Progenitor cell of endocrine pancreas (in vitro differentiated cells): ENCODE measurements around the gene GPR107. TPM values are rescaled to one million over a fixed set of nuclear protein-coding genes. Genes with fewer than 3 reads are reported as not detected.

Source experiments
- DNase-seq: peaks from one replicate; pipeline ENCODE4 v3.0.0; 2021; ENCODE audit warnings: low spot score; ENCODE audit not compliant: unreplicated experiment
- H3K27ac Mint-ChIP-seq: 2 replicates; pipeline ENCODE4 v1.8.0; 2021; ENCODE audit warnings: mild to moderate bottlenecking, moderate library complexity, mixed read lengths
- H3K27me3 Mint-ChIP-seq: 2 replicates; pipeline ENCODE4 v1.8.0; 2021; ENCODE audit warnings: mixed read lengths
- H3K36me3 Mint-ChIP-seq: 2 replicates; pipeline ENCODE4 v1.8.0; 2022; ENCODE audit warnings: mixed read lengths; ENCODE audit not compliant: insufficient read depth
- H3K4me1 Mint-ChIP-seq: 2 replicates; pipeline ENCODE4 v1.8.0; 2021; ENCODE audit warnings: low read depth, mixed read lengths
- H3K4me3 Mint-ChIP-seq: 2 replicates; pipeline ENCODE4 v1.8.0; 2021; ENCODE audit warnings: low read depth, mild to moderate bottlenecking, moderate library complexity, mixed read lengths
- H3K9me3 Mint-ChIP-seq: 2 replicates; pipeline ENCODE4 v1.8.0; 2021; ENCODE audit warnings: low read depth, mixed read lengths
- total RNA-seq: library from RNA; stranded (reverse); gene quantifications from 2 replicates; pipeline ENCODE4 v1.2.1, GENCODE V29; 2021
- TF ChIP-seq, protein P1 (sequence below): fragments of 200-600 bp; sonication (generic); IDR thresholded peaks from one replicate; pipeline ENCODE4 v1.5.0; 2021; ENCODE audit warnings: antibody characterized with exemption, mild to moderate bottlenecking; ENCODE audit not compliant: unreplicated experiment

The GPR107 gene
- total RNA-seq, 1 donor from 2014 or later = 48.7 TPM

DNA sequence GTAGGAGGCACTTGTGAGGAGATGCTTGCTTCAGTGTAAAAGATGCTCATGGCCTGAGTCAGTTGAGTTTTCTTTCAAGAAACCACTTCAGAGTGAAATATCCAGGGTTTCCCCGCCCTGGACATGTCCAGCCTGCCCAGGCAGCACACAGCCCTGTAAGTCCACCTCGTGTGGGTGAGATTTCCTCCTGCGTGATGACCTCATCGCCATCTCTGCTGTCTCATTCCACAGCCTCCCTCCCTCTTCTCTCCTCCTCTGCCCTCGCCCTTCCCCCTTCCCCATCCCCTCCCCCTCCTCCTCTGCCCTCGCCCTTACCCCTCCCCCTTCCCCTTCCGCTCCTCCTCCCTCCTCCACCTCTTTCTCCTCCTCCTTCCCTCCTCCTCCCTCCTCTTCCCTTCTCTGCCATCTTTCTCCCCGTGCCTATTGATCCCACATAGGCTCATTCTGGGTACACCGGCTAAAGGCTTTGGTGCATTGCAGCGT is 84.5 kb downstream of the GPR107 start:
- TF ChIP-seq, protein P1, sequence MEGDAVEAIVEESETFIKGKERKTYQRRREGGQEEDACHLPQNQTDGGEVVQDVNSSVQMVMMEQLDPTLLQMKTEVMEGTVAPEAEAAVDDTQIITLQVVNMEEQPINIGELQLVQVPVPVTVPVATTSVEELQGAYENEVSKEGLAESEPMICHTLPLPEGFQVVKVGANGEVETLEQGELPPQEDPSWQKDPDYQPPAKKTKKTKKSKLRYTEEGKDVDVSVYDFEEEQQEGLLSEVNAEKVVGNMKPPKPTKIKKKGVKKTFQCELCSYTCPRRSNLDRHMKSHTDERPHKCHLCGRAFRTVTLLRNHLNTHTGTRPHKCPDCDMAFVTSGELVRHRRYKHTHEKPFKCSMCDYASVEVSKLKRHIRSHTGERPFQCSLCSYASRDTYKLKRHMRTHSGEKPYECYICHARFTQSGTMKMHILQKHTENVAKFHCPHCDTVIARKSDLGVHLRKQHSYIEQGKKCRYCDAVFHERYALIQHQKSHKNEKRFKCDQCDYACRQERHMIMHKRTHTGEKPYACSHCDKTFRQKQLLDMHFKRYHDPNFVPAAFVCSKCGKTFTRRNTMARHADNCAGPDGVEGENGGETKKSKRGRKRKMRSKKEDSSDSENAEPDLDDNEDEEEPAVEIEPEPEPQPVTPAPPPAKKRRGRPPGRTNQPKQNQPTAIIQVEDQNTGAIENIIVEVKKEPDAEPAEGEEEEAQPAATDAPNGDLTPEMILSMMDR = no peak
- H3K27me3 Mint-ChIP-seq = no peaks in the 10 kb centered on the region
- no peak overlapping the region for H3K27ac Mint-ChIP-seq
- H3K36me3 Mint-ChIP-seq = peaks cover 9% of the 10 kb centered on the region
- H3K9me3 Mint-ChIP-seq = no peaks in the 10 kb centered on the region
- peaks cover 11% of the 10 kb centered on the region for H3K4me1 Mint-ChIP-seq
- no peak for DNase-seq
- H3K4me3 Mint-ChIP-seq = no peak overlapping the region

DNA sequence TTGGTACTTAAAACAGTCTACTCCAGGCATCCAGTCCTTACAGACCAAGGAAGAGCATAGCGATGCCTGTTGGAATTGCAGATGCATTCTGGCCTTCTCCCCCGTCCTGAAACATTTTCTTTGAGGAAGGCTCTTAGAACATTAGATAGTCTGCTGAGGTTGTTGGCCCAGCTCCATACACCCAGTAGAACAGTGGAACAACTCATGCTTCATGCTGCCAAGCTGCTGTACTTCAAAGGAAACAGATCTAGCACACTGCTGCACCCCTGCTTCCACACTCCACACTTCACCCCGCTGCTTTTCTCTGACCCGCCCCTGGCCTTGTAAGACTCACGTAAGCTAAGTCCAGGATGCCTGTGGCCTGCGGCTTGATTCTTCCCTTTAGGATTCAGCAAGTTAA is 85.1 kb downstream of the GPR107 start:
- TF ChIP-seq, protein P1 = no peak
- peaks cover 9% of the 10 kb centered on the region for H3K36me3 Mint-ChIP-seq
- peaks cover 11% of the 10 kb centered on the region for H3K4me1 Mint-ChIP-seq
- no peaks in the 10 kb centered on the region for H3K9me3 Mint-ChIP-seq
- H3K27me3 Mint-ChIP-seq = peaks cover 5% of the 10 kb centered on the region
- no peak for DNase-seq
- H3K4me3 Mint-ChIP-seq = no peak overlapping the region
- no peak overlapping the region for H3K27ac Mint-ChIP-seq

DNA sequence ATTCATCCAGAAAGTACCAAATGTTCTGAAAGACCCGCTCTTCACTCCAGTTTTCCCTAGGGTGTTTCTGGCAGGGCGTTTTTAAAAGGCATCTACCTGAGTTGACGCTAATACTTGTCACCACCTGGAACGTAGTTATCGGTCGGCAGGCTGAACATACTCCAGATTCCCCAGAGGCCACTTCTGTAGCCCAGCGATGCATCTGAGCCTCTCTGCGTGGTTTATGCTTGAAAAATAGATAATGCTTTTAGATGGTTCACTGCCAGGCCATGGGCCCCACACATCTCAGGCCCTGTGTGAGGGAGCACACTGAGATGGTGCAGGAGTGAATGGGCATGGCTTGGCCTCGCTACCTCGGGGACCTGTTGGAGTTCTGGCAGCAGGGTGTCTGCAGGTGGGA is 85.5 kb downstream of the GPR107 start:
- Mint-ChIP-seq H3K27me3 (peaks cover 8% of the 10 kb centered on the region), H3K9me3 (no peaks in the 10 kb centered on the region), H3K4me1 (peaks cover 11% of the 10 kb centered on the region), H3K36me3 (peaks cover 9% of the 10 kb centered on the region), H3K4me3 (no peak overlapping the region), H3K27ac (no peak overlapping the region)
- no peak for DNase-seq
- TF ChIP-seq, protein P1 = no peak

DNA sequence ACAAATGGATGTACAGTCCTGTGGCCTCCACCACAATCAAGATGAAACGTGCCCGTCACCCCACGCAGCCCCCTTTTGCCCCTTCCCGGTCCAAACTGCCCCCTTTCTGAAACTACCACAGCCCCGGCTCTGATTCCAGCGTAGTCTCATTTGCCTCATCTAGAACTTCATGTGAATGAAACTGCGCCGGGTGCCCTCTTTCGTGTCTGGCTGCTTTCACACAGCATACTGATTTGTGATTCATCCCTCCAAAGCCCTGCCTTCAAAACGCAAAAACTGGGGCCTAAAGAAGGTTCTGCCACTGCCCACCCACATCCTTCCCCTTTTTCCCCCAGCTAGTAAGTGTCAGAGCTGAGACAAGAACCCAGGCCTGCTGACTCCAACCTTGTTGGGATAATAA is 87.0 kb downstream of the GPR107 start:
- Mint-ChIP-seq H3K4me3 (no peak overlapping the region), H3K4me1 (peaks cover 11% of the 10 kb centered on the region), H3K27me3 (peaks cover 8% of the 10 kb centered on the region), H3K36me3 (peaks cover 3% of the 10 kb centered on the region), H3K9me3 (no peaks in the 10 kb centered on the region), H3K27ac (no peak overlapping the region)
- TF ChIP-seq, protein P1 = no peak
- DNase-seq = no peak

DNA sequence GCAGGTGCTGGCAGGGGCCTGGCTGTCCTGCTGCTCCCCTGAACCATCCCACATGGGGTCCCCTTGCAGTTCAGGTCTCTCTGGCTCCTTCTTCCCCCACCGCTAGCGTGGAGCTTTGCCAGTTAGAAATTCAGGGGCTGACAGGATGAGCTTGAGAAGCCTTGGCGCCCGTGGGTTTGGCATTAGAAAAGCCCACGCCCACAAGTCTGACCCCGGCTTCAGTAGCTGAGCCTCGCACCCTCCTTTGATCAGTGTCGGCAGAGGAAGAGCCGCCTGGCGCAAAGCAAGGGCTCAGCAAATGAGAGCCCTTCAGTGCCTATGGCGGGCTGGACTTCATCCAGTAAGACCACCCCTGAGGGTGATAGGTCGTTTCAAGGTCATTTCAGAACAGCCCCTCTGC is 88.3 kb downstream of the GPR107 start:
- no peak for DNase-seq
- TF ChIP-seq, protein P1 = no peak
- no peak overlapping the region for H3K27ac Mint-ChIP-seq
- H3K4me3 Mint-ChIP-seq = no peak overlapping the region
- peaks cover 11% of the 10 kb centered on the region for H3K27me3 Mint-ChIP-seq
- H3K4me1 Mint-ChIP-seq = peaks cover 11% of the 10 kb centered on the region
- no peaks in the 10 kb centered on the region for H3K9me3 Mint-ChIP-seq
- peaks cover 1% of the 10 kb centered on the region for H3K36me3 Mint-ChIP-seq
